ENCODE results near the gene SLC35E1.

The SLC35E1 gene

DNA sequence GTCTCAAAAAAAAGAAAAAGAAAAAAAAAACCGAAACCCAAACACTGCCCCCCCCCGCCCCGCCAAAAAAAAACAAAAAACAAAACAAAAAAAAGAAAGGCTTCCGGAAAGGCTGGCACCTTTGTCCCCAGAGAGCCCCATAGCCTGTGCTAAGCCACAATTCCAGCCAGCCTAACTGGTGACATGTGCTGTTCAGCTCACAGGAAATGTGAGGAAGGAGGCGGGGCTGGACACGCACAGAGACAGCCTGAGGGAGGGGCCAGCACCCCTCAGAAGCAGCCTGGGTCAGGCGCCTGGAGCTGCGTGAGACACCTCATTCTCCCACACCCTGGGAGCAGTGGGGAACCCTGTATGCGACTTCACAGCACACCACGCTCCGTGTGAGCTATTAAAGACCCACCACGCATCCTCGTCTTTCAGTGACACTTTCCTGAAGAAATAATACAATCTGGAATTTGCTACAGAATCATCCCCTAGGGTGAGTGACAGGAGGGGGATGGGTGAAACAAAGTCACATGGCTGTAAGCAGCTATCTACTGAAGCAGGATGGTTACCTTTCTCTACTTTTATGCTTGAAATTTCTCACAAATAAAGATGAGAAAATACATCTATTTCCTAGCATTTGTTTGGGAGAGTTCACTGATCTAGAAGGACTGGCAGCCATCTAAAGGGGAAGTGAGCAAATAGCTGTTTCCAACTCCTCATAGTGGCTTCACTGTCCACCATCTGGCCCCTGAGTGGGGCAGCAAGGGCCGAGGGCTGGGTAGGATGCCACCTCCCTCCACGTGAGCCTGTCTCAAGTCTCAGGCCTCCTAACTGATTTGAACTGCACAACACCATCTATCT lies 12.3 kb upstream of the SLC35E1 start:
- DNase-seq (ENCODE audit: low read depth, low spot score): no peak
- peak overlapping the region; percentile 50 for H3K27ac ChIP-seq

DNA sequence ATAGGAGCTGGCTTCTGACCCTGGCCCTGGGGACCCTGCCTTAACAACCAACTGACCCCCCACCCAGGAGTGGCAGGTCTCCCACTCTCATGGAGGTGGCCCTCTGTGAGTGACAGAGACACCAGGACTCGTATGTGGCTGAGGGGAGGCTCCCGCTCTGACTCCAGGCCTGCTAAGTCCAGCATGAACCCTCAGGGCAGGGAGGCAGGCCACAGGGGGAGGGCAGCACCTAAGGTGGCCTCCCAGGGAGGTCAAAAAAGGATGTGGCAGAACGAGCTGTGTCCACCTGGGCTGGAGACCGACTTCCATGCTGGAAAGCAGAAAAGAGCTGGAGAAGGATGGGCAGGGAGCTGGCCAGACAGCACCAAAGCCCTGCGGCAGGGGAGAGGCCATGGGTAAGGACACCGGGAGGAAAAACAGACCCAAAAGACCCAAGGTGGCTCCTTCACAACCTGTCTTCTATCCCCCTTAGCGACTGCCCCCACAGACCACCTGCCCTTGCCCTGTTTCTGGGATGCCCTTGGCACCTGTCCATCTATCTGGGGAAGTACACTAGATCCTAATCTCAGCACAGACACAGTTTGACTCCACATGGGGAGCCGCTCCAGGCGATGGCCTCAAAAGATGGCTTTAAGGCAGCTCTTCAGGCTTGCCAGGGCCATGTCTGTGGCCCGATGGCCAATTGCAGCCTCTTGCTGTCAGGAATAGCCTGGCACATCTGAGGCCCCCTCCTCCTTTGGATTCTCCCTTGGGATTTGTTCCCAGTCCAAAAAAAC lies 10.5 kb upstream of the SLC35E1 start:
- DNase-seq (ENCODE audit: low read depth, low spot score): no peak
- H3K27ac ChIP-seq: peak overlapping the region; percentile 61

DNA sequence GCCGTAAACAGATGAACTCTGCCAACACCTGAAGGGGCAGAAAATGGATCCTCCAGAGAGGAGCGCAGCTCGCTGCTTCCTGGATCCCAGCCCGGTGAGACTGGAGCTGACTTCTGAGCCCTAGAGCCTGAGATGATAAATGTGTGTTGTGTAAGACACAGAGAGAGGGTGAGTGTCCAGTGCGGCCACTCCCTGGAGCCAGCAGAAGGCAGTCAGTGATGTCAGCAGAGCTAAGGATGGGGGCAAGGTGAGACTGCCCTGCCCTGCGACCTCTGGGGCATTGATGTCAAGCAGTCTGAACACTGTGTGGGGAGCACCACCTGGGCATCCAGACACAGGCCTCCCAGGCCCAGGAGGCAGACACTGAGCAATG lies 9.7 kb upstream of the SLC35E1 start:
- peak overlapping the region; percentile 61 for H3K27ac ChIP-seq
- no peak for DNase-seq (ENCODE audit: low read depth, low spot score)

DNA sequence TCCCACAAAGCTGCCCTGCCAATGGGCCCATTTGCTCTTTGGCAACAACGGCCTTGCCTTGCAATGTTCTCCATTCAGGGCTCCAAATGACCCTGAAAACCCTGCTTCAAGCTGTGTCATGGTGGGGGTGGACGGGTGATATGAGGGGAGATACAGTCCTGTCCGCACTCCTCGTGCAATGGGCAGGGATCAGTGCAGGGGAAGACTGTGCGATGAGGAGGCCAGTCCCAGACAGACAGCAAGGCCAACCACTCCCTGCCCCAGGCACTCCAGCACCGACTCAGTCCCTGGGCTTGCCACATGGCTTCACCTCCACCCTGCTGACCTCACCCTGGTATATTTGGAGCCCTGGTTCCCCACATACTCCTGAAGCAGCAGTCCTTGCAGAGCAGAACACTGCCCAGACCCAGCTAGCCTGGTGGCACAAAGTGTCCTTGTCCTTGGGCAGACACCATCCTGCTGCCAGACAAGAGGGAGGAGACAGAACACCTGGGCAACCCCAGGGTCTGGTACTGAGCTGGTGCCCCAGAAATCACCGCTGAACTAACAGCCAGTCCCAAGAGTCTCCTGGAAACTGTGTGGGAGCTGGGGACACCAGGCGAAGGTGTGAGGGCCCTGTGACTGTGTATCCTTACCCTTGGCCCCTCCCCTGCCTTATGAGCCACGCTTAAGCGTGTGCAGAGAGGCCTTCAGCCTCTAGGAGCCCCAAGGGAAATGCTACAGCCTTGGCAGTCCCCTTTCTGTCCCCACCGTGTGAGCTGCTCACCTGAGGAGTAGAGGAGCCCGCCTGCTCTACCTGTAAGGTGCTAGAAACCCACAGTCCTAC lies 9.1 kb upstream of the SLC35E1 start:
- peak overlapping the region; percentile 61 for H3K27ac ChIP-seq
- no peak for DNase-seq (ENCODE audit: low read depth, low spot score)

DNA sequence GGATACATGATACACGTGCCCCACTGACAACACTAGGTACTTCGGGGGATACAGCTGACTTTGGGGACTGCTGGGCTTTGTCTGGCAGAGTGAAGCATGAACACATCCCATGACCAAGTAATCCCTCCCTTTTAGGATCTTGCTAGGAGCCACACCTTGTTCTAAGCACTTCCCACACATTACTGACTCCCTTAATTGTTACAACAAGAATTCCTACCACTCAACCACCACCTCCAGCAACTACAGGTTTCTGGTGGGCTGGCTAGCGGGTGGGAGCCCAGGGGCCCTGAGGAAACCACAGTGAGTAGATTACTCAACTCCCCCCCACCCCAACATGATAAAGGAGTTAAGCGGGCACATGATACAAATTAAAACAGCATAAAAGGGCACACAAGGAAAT lies 7.2 kb upstream of the SLC35E1 start:
- H3K27ac ChIP-seq: peak overlapping the region; percentile 14
- DNase-seq (ENCODE audit: low read depth, low spot score): no peak

DNA sequence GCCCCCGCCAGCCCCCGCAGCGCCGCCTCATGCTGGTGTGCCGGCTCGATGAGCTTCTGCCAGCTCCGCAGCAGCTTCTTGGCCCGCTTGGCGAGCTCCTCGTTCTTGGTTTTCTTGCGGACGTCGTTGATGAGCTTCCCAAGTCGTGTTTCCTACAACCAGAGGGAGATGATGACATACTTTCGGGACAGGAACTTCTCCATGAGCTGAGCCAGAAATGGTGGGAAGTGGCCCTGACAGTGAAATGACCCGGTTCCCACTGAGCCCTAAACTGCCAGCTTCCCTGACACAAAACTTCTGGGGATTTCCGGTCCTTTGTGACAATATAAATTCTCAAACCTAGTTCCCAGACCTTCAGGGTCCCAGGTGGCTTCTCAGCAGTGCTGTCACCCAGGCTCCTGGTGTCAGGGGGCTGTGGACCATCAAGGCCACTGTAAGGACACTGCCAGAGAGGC lies 5.3 kb upstream of the SLC35E1 start:
- DNase-seq (ENCODE audit: low read depth, low spot score): no peak
- no peak overlapping the region for H3K27ac ChIP-seq

DNA sequence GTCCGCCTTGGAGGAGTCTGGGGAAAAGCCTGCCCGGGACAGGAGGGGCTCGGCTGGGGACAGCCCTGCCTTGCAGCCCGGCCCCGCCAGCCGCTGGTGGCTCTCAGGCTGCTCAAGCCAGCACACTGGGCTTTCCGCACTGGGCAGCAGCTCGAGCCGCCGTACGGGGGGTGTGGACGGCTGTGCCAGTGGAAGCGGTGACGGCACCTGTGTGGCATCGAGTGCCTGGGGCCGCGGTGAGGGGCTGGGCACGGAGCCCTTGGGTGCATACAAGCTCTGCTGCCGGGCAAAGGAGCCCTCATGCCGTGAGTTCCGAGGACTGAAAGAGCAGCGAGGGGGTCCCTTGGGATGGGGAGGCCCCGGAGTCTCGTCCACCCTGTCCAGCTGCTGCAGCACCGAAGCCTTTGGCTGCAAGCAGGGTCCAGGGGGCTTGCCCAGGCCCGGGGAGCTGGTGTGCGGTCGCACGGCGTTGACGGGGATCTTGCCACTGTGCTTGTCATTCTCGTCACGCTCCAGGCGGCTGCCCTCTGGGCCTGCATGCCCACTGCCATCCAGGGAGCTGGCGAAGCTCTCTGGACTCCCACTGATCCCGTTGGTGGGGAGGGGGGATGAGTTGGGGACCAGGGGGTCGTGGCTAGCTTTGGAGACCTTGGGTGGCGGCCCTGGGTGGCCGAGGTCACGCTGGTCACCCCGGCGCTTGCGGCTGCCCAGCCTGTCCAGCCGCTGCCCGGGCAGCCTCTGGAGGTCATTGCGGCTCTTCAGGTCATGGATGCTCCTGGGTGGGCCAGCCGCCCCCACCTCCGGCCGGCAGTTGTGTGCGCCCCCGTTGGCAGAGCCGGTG lies 4.7 kb upstream of the SLC35E1 start:
- no peak overlapping the region for H3K27ac ChIP-seq
- no peak for DNase-seq (ENCODE audit: low read depth, low spot score)

DNA sequence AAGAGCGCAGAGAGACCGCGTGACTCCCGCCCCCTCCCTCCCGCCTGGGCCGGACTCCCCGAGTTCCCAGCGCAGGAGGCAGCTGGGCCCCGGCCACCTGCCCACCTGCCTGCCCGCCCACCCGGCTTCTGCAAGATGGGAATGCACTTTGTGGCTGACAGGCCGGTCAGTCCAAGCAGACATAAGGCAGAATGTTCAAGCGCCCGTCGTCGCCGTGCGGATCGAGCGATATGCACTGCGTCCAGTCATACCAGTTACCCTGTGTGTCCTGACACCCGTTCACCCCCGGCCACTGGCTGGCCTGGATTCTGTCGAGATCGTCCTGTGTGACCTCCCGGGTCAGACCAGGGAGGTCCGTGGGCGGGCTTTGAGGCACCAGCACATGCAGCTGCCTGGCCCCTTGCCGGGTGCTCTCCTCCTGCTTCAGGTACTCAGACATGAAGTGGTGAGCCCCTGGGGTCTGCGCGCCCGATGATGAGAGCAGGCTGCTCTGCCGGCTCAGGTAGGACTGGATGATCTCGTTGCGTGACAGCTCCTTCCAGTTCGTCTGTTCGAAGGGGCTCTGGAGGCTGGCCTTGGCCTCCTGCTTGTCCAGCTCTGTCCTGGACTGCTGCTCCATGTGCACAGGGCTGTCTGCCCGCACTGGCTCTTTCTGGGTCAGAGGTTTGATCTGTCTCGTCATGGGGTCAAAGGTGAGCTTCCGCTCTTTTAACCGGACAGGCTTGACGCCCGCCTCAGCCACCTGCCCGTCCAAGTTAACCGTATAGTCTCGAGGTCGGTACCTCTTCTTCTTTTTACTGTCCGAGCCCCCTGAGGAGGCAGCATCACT lies 3.9 kb upstream of the SLC35E1 start:
- no peak for DNase-seq (ENCODE audit: low read depth, low spot score)
- H3K27ac ChIP-seq: no peak overlapping the region

DNA sequence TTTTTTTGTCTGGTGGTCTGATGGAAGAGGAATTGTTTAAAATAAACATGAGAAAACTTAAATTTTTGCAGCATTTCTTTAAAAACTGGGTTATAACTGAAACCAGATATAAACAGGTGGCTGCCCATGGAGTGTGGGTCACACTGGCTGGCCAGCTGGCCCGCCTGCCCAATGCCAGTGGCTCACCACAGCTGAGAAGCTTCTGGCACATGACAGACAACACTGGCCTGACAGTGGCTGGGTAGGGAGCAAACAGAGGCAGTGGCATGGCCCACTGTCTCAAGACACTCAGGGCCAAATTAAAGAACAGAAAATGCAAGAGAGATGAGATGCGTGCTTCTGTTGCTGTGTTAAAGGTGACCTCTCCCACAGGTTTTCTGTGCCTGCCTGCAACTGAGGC lies 3.1 kb upstream of the SLC35E1 start:
- no peak overlapping the region for H3K27ac ChIP-seq
- no peak for DNase-seq (ENCODE audit: low read depth, low spot score)

DNA sequence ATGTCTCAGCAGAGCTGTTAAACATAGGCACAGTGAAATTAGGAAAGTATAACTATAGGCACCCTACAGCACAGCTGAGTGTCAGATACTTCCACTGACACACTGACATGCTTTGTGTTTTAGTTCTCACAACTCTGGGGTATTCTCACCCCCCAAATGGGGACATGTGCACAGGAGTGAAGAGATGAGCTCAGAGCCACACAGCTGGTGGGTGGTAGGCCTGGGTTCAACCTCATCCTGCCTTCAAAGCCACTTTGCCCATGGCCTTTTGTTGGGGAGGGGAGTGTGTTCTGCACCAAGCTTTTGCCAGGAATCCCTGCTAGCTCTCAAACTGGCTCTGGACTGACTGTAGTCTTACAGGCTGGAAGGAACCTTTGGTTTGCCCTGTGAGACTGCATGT lies 1.7 kb upstream of the SLC35E1 start:
- H3K27ac ChIP-seq: no peak overlapping the region
- no peak for DNase-seq (ENCODE audit: low read depth, low spot score)

DNA sequence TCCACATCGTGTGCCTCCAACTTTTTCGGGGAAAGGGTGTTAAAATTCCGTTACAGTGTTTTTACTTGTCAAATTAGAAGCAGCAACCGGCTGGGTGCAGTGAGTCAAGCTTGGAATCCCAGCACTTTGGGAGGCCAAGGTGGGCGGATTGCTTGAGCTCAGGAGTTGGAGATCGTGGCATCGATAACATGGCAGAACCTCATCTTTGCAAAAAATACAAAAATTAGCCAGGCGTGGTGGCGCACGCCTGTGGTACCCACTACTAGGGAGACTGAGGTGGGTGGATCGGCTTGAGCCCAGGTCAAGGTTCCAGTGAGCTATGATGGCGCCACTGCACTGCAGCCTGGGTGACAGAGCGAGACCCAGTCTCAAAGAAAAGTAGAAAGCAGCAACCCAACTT lies 1.1 kb upstream of the SLC35E1 start:
- H3K27ac ChIP-seq: peak overlapping the region; percentile 88
- no peak for DNase-seq (ENCODE audit: low read depth, low spot score)

DNA sequence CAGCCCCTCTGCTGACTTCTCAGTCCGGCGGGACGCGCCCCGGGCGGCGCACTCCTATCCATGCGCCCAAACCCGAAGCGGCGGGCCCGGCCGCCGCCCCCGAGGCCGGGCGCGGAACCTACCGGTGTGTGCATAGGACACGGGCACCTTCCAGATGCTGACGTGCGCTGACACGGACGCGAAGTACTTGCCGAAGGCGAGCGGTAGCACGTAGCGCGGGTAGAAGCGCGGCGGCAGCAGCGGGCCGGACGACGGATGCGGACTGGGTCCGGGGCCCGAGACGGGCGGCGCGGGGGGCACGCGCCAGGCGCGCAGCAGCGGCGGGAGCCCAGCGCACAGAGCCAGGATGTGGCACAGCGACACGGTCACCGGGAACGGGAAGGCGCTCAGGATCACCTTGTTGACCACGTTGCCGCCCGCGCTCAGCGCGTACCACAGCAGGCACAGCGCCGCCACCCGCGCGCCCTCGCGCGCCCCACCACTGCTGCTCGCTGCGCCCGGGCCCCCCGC lies 338 bp downstream of the SLC35E1 start:
- peak overlapping the region; percentile 88 for H3K27ac ChIP-seq
- DNase-seq (ENCODE audit: low read depth, low spot score): no peak

DNA sequence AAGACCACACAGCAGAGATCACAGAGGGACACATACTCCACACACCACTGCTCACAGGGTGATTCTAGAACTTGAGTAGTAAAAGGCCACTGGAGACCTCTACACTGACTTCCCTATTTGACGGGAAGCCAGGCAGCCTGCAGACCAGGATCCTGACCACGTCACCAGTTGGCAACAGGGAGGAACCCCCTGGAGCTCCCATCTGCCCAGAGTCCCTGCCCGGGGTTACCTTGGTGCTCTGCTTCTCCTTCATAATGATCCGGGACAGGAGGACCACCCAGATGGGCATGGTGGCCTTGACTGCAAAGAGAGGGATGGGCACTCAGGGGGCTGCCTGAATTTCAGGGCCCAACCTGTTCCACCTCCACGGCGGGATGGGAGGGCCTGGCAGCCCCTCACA lies 932 bp downstream of the SLC35E1 start:
- H3K27ac ChIP-seq: peak overlapping the region; percentile 88
- DNase-seq (ENCODE audit: low read depth, low spot score): no peak

DNA sequence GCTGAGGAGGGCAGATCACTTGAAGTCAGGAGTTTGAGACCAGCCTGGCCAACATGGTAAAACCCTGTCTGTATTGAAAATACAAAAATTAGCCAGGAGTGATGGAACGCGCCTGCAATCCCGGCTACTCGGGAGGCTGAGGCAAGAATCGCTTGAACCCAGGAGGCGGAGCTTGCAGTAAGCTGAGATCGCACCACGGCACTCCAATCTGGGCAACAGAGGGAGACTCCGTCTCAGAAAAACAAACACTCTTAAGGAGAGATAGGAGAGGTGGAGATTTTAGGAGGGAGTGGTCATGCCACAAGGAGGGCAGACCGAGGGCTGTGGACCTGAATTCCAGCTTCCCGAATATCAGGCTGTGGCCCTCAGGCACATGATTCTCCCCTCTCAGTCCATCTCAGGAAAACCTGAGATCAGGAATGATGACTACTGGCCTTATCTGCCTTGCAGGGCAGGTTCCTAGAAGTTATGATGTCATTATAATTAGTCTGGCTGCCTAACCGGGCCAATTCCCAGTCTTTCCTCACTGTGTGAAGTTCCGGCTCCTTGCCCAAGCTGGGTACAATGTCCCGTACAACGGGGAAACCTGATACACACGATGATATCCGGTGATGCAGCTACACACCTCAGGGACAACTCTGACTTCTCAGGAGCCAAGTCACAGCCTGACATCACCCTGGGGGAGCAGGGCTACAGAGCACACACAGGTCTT lies 2.5 kb downstream of the SLC35E1 start:
- H3K27ac ChIP-seq: peak overlapping the region; percentile 88
- no peak for DNase-seq (ENCODE audit: low read depth, low spot score)

DNA sequence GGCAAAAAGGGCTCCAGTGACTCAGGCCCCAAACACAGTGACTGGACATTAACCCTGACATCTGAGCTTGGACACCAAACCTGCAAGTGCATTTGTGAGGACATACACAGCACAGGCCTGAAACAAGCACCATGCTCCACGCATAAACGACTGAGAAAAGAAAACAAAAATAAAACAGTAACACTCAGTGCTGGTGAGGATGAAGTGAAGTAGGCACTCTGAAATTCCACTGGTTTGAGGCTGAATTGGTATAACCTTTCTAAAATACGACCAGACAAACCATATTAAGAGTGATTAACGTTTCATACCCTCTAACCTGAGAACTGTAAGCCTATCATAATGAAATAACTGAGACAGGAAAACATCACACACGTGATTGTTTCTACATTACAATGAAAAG lies 5.5 kb downstream of the SLC35E1 start:
- no peak overlapping the region for H3K27ac ChIP-seq
- DNase-seq (ENCODE audit: low read depth, low spot score): no peak

DNA sequence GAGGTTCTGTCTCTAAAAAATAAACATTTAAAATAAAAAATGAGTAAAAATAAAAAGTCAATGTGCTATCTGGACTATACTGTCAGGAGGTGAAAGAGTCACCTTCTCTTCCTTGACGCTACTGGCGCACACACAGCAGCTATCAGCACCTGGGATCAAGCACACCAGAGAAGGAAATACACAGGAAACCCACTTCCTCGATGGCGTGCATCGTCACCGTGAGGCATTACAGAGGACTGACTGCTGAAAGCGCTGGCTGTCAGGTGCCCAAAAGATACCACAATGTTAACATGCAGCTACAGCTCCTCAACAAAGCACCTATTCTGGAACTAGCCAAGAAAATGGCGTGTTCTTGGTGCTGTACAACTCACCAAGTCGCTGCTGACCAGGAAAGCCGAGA lies 6.1 kb downstream of the SLC35E1 start:
- H3K27ac ChIP-seq: no peak overlapping the region
- no peak for DNase-seq (ENCODE audit: low read depth, low spot score)

DNA sequence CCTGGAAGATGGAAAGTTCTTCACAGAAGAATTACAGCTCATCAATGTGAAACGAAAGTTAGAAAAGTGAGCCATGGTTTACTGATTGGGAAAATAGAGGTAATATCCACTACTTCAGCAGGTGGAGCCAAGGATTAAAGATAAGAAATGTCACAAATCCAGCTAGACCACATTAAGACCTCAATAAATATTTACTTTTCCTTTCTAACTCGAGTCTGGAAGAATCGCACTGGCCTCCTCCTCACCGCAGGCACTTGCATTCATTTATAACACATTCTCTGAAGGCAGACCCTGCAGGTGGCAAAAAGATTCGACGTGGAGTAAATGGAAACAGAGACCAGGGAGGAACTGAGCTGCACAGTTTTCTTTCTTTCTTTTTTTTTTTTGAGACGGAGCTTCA lies 7.4 kb downstream of the SLC35E1 start:
- DNase-seq (ENCODE audit: low read depth, low spot score): no peak
- H3K27ac ChIP-seq: no peak overlapping the region

DNA sequence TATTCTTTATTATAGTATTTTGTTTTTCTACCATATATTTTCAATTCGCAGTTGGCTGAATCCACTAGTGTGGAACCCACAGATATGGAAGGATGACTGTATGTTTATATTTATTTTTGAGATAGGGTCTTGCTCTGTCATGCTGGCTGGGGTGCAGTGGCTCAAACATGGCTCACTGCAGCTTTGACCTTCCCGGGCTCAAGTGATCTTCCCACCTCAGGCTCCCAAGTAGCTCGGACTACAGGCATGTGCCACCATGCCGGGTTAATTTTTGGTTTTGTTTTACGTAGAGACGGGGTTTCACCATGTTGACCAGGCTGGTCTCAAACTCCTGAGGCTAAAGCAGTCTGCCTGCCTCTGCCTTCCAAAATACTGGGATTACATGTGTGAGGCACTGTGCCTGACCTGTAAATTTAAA lies 9.6 kb downstream of the SLC35E1 start:
- H3K27ac ChIP-seq: no peak overlapping the region
- DNase-seq (ENCODE audit: low read depth, low spot score): no peak
